SK-N-MC (cell line): ENCODE results near the gene GRIK2.
A peak's percentile ranks its signal among the peaks of the same experiment; 100 is the strongest.

Experiments used
- DNase-seq: peaks from one replicate; pipeline ENCODE4 v3.0.0-alpha.2; 2011; ENCODE audit warnings: low read depth, low spot score
- H3K27ac ChIP-seq: fragments of 200-600 bp; sonication (generic); 2 replicates; pipeline ENCODE4 v1.5.1; 2016; ENCODE audit warnings: mixed run types
- H3K36me3 ChIP-seq: fragments of 200-600 bp; sonication (generic); 2 replicates; pipeline ENCODE4 v1.6.1; 2017; ENCODE audit warnings: antibody characterized with exemption, low read length, mixed read lengths; ENCODE audit not compliant: insufficient read depth
- H3K4me3 ChIP-seq: fragments of 200-600 bp; sonication (generic); 2 replicates; pipeline ENCODE4 v1.5.1; 2016
- H3K9ac ChIP-seq: fragments of 200-600 bp; sonication (generic); 2 replicates; pipeline ENCODE4 v1.8.0; 2017; ENCODE audit warnings: mixed run types, mixed read lengths; ENCODE audit not compliant: insufficient read length
- H3K9me3 ChIP-seq: fragments of 200-600 bp; sonication (generic); 2 replicates; pipeline ENCODE4 v1.6.1; 2017; ENCODE audit warnings: low read depth, mild to moderate bottlenecking, antibody characterized with exemption, low read length, moderate library complexity, mixed read lengths
- EZH2 ChIP-seq: fragments of 200-600 bp; sonication (generic); IDR thresholded peaks from one replicate; pipeline ENCODE4 v1.6.1; 2017; ENCODE audit warnings: antibody characterized with exemption
- FOXP2 ChIP-seq: optimal IDR thresholded peaks from 2 replicates; pipeline ENCODE3; 2011; ENCODE audit warnings: mild to moderate bottlenecking, moderate library complexity; ENCODE audit not compliant: insufficient read depth; ENCODE audit errors: extremely low read length, control extremely low read depth
- POLR2AphosphoS5 ChIP-seq: IDR thresholded peaks from 2 replicates; pipeline ENCODE4 v1.6.1; 2012; ENCODE audit warnings: mild to moderate bottlenecking, low read depth, low read length, borderline replicate concordance

The GRIK2 gene

GRCh38 chr6:101404775-101405174 is 11.3 kb downstream of the GRIK2 start:
- Histone ChIP-seq H3K27ac (no peak overlapping the region), H3K9ac (no peak overlapping the region), H3K9me3 (no peaks in the 10 kb centered on the region), H3K4me3 (no peak overlapping the region), H3K36me3 (peaks cover 10% of the 10 kb centered on the region; the same call in 1 of the 2 replicates)
- DNase-seq = no peak
- TF ChIP-seq FOXP2 (no peak), EZH2 (no peak), POLR2AphosphoS5 (no peak)

GRCh38 chr6:101413773-101414172 is 20.3 kb downstream of the GRIK2 start:
- TF ChIP-seq EZH2 = no peak
- TF ChIP-seq FOXP2 = no peak
- no peak for TF ChIP-seq POLR2AphosphoS5
- Histone ChIP-seq H3K27ac (no peak overlapping the region), H3K4me3 (no peak overlapping the region), H3K36me3 (no peaks in the 10 kb centered on the region), H3K9ac (no peak overlapping the region), H3K9me3 (no peaks in the 10 kb centered on the region)
- DNase-seq = no peak

- no peak for TF ChIP-seq FOXP2
- no peak for TF ChIP-seq EZH2
- no peak for TF ChIP-seq POLR2AphosphoS5
- 0 out of 2 replicates have a peak overlapping the region, but pooled peaks have one; percentile 12 for H3K27ac ChIP-seq
- DNase-seq = no peak
- no peaks in the 10 kb centered on the region for H3K9me3 ChIP-seq
- H3K9ac ChIP-seq = no peak overlapping the region
- H3K36me3 ChIP-seq = no peaks in the 10 kb centered on the region
- no peak overlapping the region for H3K4me3 ChIP-seq
These were observed 24.4 kb downstream of the GRIK2 start for GRCh38 chr6:101417900-101418299.

GRCh38 chr6:101422251-101422650 is 28.7 kb downstream of the GRIK2 start:
- DNase-seq = no peak
- Histone ChIP-seq H3K9me3 (no peaks in the 10 kb centered on the region), H3K27ac (no peak overlapping the region), H3K4me3 (no peak overlapping the region), H3K36me3 (no peaks in the 10 kb centered on the region), H3K9ac (no peak overlapping the region)
- TF ChIP-seq EZH2 (no peak), FOXP2 (no peak), POLR2AphosphoS5 (no peak)

- no peak for TF ChIP-seq FOXP2
- no peak for TF ChIP-seq POLR2AphosphoS5
- TF ChIP-seq EZH2 = no peak
- H3K4me3 ChIP-seq = no peak overlapping the region
- H3K27ac ChIP-seq = no peak overlapping the region
- H3K9ac ChIP-seq = no peak overlapping the region
- no peaks in the 10 kb centered on the region for H3K36me3 ChIP-seq
- no peak for DNase-seq
- H3K9me3 ChIP-seq = no peaks in the 10 kb centered on the region
These were observed 29.3 kb downstream of the GRIK2 start for GRCh38 chr6:101422811-101423210.

GRCh38 chr6:101429270-101429669 is 35.8 kb downstream of the GRIK2 start:
- H3K9me3 ChIP-seq = no peaks in the 10 kb centered on the region
- H3K36me3 ChIP-seq = no peaks in the 10 kb centered on the region
- H3K4me3 ChIP-seq = no peak overlapping the region
- H3K9ac ChIP-seq = no peak overlapping the region
- TF ChIP-seq FOXP2 = no peak
- TF ChIP-seq EZH2 = no peak
- H3K27ac ChIP-seq = no peak overlapping the region; the same call in 1 of the 2 replicates
- no peak for DNase-seq

- H3K4me3 ChIP-seq = no peak overlapping the region
- no peak overlapping the region for H3K27ac ChIP-seq
- no peak for DNase-seq
- no peaks in the 10 kb centered on the region for H3K9me3 ChIP-seq
- TF ChIP-seq EZH2 (no peak), POLR2AphosphoS5 (no peak), FOXP2 (no peak)
- H3K9ac ChIP-seq = no peak overlapping the region
- H3K36me3 ChIP-seq = no peaks in the 10 kb centered on the region
These were observed 36.3 kb downstream of the GRIK2 start for GRCh38 chr6:101429845-101430244.

- DNase-seq = no peak
- no peak overlapping the region for H3K4me3 ChIP-seq
- H3K9me3 ChIP-seq = no peaks in the 10 kb centered on the region
- H3K36me3 ChIP-seq = no peaks in the 10 kb centered on the region
- H3K27ac ChIP-seq = no peak overlapping the region
- no peak for TF ChIP-seq FOXP2
- TF ChIP-seq EZH2 = no peak
- TF ChIP-seq POLR2AphosphoS5 = no peak
- H3K9ac ChIP-seq = no peak overlapping the region
These were observed 39.6 kb downstream of the GRIK2 start for GRCh38 chr6:101433141-101433540.

GRCh38 chr6:101434601-101435000 is 41.1 kb downstream of the GRIK2 start:
- H3K4me3 ChIP-seq = no peak overlapping the region
- no peaks in the 10 kb centered on the region for H3K36me3 ChIP-seq
- TF ChIP-seq POLR2AphosphoS5 = no peak
- TF ChIP-seq FOXP2 = no peak
- TF ChIP-seq EZH2 = no peak
- no peak for DNase-seq
- H3K9ac ChIP-seq = no peak overlapping the region
- no peaks in the 10 kb centered on the region for H3K9me3 ChIP-seq
- no peak overlapping the region for H3K27ac ChIP-seq

GRCh38 chr6:101435038-101435437 is 41.5 kb downstream of the GRIK2 start:
- DNase-seq = no peak
- no peak for TF ChIP-seq EZH2
- TF ChIP-seq POLR2AphosphoS5 = no peak
- no peak for TF ChIP-seq FOXP2

More at GRCh38 chr6:101435038-101435437, 41.5 kb downstream of the GRIK2 start:
- H3K9ac ChIP-seq = no peak overlapping the region
- no peak overlapping the region for H3K4me3 ChIP-seq
- no peaks in the 10 kb centered on the region for H3K9me3 ChIP-seq
- no peaks in the 10 kb centered on the region for H3K36me3 ChIP-seq
- H3K27ac ChIP-seq = no peak overlapping the region
